ENCODE results near the gene AIF1L.

DNA sequence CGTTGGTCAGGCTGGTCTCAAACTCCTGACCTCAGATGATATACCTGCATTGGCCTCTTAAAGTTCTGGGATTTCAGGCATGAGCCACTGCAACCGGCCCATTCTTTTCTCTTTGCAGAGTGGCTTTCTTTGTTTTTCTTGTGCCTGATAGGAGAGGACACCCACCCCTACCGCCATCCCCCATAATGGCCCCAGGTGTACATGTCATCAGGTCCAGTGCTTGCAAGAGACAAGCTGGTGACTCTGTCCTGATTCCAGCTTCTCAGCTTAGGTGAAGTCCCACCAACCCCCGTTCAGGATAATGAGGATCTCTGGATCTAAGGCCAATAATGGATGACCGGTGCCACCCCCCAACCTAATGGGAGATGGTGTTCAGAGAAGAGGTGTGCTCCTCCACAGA is 2.3 kb upstream of the AIF1L start:
- TF ChIP-seq, protein P1, sequence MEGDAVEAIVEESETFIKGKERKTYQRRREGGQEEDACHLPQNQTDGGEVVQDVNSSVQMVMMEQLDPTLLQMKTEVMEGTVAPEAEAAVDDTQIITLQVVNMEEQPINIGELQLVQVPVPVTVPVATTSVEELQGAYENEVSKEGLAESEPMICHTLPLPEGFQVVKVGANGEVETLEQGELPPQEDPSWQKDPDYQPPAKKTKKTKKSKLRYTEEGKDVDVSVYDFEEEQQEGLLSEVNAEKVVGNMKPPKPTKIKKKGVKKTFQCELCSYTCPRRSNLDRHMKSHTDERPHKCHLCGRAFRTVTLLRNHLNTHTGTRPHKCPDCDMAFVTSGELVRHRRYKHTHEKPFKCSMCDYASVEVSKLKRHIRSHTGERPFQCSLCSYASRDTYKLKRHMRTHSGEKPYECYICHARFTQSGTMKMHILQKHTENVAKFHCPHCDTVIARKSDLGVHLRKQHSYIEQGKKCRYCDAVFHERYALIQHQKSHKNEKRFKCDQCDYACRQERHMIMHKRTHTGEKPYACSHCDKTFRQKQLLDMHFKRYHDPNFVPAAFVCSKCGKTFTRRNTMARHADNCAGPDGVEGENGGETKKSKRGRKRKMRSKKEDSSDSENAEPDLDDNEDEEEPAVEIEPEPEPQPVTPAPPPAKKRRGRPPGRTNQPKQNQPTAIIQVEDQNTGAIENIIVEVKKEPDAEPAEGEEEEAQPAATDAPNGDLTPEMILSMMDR (IDR thresholded peaks at IDR 0.05; ENCODE audit: insufficient read depth, low read depth, low read length) = no peak
- no peak for TF ChIP-seq EZH2 (IDR thresholded peaks at IDR 0.05; ENCODE audit: insufficient read depth, low read length)

All from astrocyte (in vitro differentiated cells and primary cell).